Loucy (cell line): ENCODE measurements around the gene GIMAP5.

Source experiments
- EZH2phosphoT487 ChIP-seq: fragments of 200-600 bp; IDR thresholded peaks from 2 replicates; pipeline ENCODE4 v1.6.1; 2018; ENCODE audit warnings: antibody characterized with exemption, mild to moderate bottlenecking, moderate library complexity, borderline replicate concordance
- TF ChIP-seq, protein P1 (sequence below): fragments of 200-600 bp; sonication (generic); conservative IDR thresholded peaks from 2 replicates; pipeline ENCODE4 v1.5.1; 2014; ENCODE audit warnings: mild to moderate bottlenecking, antibody characterized with exemption, low read length

DNA sequence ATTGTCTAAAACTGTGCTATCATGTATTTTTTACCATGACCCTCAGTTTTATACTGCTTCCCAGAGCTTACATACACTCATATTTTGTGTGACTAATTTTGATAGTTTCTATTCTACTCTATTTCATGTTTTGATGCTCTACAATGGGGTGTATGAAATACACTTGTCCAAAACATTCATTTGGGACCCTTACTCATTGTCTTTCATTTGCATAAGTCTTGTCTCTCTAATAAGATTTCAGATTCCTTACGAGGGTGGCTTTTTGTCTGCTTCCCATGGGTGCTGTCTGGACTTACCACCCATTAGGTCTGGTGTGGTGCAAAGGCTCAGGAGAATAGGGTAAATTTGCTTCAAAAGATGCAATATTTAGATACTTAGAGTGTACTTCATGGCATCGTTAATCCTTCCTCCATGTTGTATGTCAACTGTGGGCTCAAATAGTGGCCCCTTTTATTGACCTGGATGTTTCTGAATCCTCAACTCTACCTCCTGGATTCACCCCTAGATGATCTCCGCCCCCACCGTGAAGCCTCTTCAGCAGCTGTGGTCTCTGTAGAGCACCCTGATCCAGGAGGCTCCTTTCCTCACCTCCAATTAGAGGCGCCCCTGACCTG lies 3.6 kb upstream of the GIMAP5 start:
- no peak for TF ChIP-seq EZH2phosphoT487
- TF ChIP-seq, protein P1, sequence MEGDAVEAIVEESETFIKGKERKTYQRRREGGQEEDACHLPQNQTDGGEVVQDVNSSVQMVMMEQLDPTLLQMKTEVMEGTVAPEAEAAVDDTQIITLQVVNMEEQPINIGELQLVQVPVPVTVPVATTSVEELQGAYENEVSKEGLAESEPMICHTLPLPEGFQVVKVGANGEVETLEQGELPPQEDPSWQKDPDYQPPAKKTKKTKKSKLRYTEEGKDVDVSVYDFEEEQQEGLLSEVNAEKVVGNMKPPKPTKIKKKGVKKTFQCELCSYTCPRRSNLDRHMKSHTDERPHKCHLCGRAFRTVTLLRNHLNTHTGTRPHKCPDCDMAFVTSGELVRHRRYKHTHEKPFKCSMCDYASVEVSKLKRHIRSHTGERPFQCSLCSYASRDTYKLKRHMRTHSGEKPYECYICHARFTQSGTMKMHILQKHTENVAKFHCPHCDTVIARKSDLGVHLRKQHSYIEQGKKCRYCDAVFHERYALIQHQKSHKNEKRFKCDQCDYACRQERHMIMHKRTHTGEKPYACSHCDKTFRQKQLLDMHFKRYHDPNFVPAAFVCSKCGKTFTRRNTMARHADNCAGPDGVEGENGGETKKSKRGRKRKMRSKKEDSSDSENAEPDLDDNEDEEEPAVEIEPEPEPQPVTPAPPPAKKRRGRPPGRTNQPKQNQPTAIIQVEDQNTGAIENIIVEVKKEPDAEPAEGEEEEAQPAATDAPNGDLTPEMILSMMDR = no peak
